ENCODE results near the gene TRIM54. TPM values are rescaled to one million over a fixed set of nuclear protein-coding genes. Genes with fewer than 3 reads are reported as not detected.
"Not testable (repeated sequence)": the region's sequence is repeated elsewhere in the genome, so short reads cannot be mapped to it uniquely, and the experiment has no call there.

The TRIM54 gene
- total RNA-seq, 1 donor: not detected

- no peak overlapping the region for H3K4me2 ChIP-seq (ENCODE audit: insufficient read depth, low read length)
- H4K20me1 ChIP-seq (ENCODE audit: insufficient read depth, low read length): no peaks in the 10 kb centered on the region
- H3K79me2 ChIP-seq (ENCODE audit: insufficient read depth, low read length): no peaks in the 10 kb centered on the region
- H3K4me1 ChIP-seq (ENCODE audit: insufficient read depth, low read length): peaks cover under 1% of the 10 kb centered on the region
- no peak for DNase-seq (ENCODE audit: insufficient read length, low spot score, missing footprints)
- no peak overlapping the region for H3K4me3 ChIP-seq (ENCODE audit: insufficient read depth, low read length)
- H3K9me3 ChIP-seq (ENCODE audit: low read depth, low read length): no peaks in the 10 kb centered on the region
- no peak overlapping the region for H2AFZ ChIP-seq (ENCODE audit: low read length)
- peaks cover 11% of the 10 kb centered on the region for H3K27me3 ChIP-seq (ENCODE audit: insufficient read depth, low read length)
- H3K36me3 ChIP-seq (ENCODE audit: insufficient read depth, low read length): no peaks in the 10 kb centered on the region
- TF ChIP-seq CTCF (IDR thresholded peaks at IDR 0.05; ENCODE audit: extremely low read depth, low read depth, low read length): no peak
- no peak overlapping the region for H3K27ac ChIP-seq (ENCODE audit: low read depth, low read length)
Observed at GRCh38 chr2:27298391-27299080, 16.3 kb downstream of the TRIM54 start.

- H3K9me3 ChIP-seq (ENCODE audit: low read depth, low read length); H3K36me3 ChIP-seq (ENCODE audit: insufficient read depth, low read length); H2AFZ ChIP-seq (ENCODE audit: low read length); H4K20me1 ChIP-seq (ENCODE audit: insufficient read depth, low read length); H3K27ac ChIP-seq (ENCODE audit: low read depth, low read length); H3K4me3 ChIP-seq (ENCODE audit: insufficient read depth, low read length); H3K79me2 ChIP-seq (ENCODE audit: insufficient read depth, low read length); DNase-seq (ENCODE audit: insufficient read length, low spot score, missing footprints); H3K4me1 ChIP-seq (ENCODE audit: insufficient read depth, low read length); H3K4me2 ChIP-seq (ENCODE audit: insufficient read depth, low read length): not testable (repeated sequence)
- H3K27me3 ChIP-seq (ENCODE audit: insufficient read depth, low read length): peaks cover 16% of the 10 kb centered on the region
Observed at GRCh38 chr2:27300606-27301005, 18.4 kb downstream of the TRIM54 start.

GRCh38 chr2:27303093-27304025 lies 21.1 kb downstream of the TRIM54 start:
- H2AFZ ChIP-seq (ENCODE audit: low read length): peak overlapping the region; percentile 87

More at GRCh38 chr2:27303093-27304025, 21.1 kb downstream of the TRIM54 start:
- peak overlapping the region; percentile 78 for H3K4me2 ChIP-seq (ENCODE audit: insufficient read depth, low read length)
- peak overlapping the region; percentile 53 for H3K4me3 ChIP-seq (ENCODE audit: insufficient read depth, low read length)
- peaks cover 35% of the 10 kb centered on the region for H3K27me3 ChIP-seq (ENCODE audit: insufficient read depth, low read length)
- peak; percentile 82 for TF ChIP-seq CTCF (IDR thresholded peaks at IDR 0.05; ENCODE audit: extremely low read depth, low read depth, low read length)
- peaks cover 6% of the 10 kb centered on the region for H4K20me1 ChIP-seq (ENCODE audit: insufficient read depth, low read length)
- no peaks in the 10 kb centered on the region for H3K36me3 ChIP-seq (ENCODE audit: insufficient read depth, low read length)
- H3K9me3 ChIP-seq (ENCODE audit: low read depth, low read length): no peaks in the 10 kb centered on the region
- no peaks in the 10 kb centered on the region for H3K4me1 ChIP-seq (ENCODE audit: insufficient read depth, low read length)
- no peaks in the 10 kb centered on the region for H3K79me2 ChIP-seq (ENCODE audit: insufficient read depth, low read length)
- H3K27ac ChIP-seq (ENCODE audit: low read depth, low read length): no peak overlapping the region
- DNase-seq (ENCODE audit: insufficient read length, low spot score, missing footprints): peak; percentile 96
